ENCODE results near the gene MINDY3. TPM values are rescaled to one million over a fixed set of nuclear protein-coding genes. Genes with fewer than 3 reads are reported as not detected.

MINDY3 gene
- total RNA-seq, 1 experiment from 2014 or later = 14.9 TPM

DNA sequence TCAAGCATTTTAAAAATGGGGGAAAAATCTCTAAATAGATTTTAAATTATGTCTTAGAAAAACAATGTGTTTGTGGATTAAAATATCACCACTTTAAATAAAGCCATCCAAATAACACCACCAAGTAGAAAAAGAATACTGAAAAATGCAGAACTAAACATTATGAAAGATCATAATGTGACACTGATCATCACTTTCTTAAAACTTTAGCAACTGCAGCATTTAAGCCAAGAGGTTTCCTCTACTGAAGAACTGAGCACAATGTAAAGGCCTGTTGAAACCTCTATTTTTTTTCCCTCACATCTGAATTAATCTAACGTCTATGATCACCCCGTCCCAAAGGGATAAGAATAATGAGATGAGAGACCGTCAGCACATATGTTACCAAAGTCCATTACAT is 18.6 kb downstream of the MINDY3 start:
- Histone ChIP-seq H4K20me1 (ENCODE audit: control insufficient read depth, insufficient read depth, insufficient read length) (no peaks in the 10 kb centered on the region), H3K4me1 (ENCODE audit: insufficient read depth, low read length) (no peaks in the 10 kb centered on the region), H4K5ac (ENCODE audit: insufficient read length, low read depth, low read length) (no peak overlapping the region), H2AFZ (ENCODE audit: low read length) (no peak overlapping the region), H3K79me1 (ENCODE audit: insufficient read depth, low read depth, low read length, poor library complexity, severe bottlenecking) (no peaks in the 10 kb centered on the region), H2AK5ac (ENCODE audit: insufficient read length, low read length) (no peak overlapping the region), H2BK12ac (ENCODE audit: insufficient read length, low read depth, low read length) (no peak overlapping the region), H4K8ac (replicated peaks; ENCODE audit: insufficient read length, low read depth, low read length) (no peak overlapping the region), H2BK5ac (ENCODE audit: insufficient read length, low read length) (no peak overlapping the region), H3K4ac (ENCODE audit: low read depth, low read length) (no peak overlapping the region), H3T11ph (ENCODE audit: low read length) (no peak overlapping the region), H3K23me2 (ENCODE audit: insufficient read length, low read depth, low read length, poor library complexity, severe bottlenecking) (no peaks in the 10 kb centered on the region), H3K9me3 (ENCODE audit: control insufficient read depth, low read depth, low read length) (no peaks in the 10 kb centered on the region), H2BK15ac (ENCODE audit: low read depth, low read length) (no peak overlapping the region), H3K14ac (ENCODE audit: insufficient read depth, low read length) (no peak overlapping the region), H3K27me3 (ENCODE audit: insufficient read depth, low read length) (no peaks in the 10 kb centered on the region), H3K56ac (ENCODE audit: insufficient read length, low read depth, low read length) (no peak overlapping the region), H3K18ac (ENCODE audit: insufficient read length, low read depth, low read length) (no peak overlapping the region), H3K23ac (ENCODE audit: insufficient read length, low read depth, low read length) (no peak overlapping the region), H3K27ac (ENCODE audit: insufficient read length, low read depth, low read length) (no peak overlapping the region), H2BK120ac (ENCODE audit: low read depth, low read length, poor library complexity, severe bottlenecking) (no peak overlapping the region), H4K91ac (ENCODE audit: insufficient read length, low read depth, low read length) (no peak overlapping the region), H2BK20ac (ENCODE audit: low read depth, low read length, poor library complexity, severe bottlenecking) (no peak overlapping the region), H3K79me2 (ENCODE audit: insufficient read depth, low read length) (no peaks in the 10 kb centered on the region), H3K4me2 (ENCODE audit: insufficient read depth, insufficient read length, low read length) (no peak overlapping the region), H3K9ac (ENCODE audit: extremely low read depth, insufficient read length, low read length) (no peak overlapping the region)
- TF ChIP-seq, protein P1, sequence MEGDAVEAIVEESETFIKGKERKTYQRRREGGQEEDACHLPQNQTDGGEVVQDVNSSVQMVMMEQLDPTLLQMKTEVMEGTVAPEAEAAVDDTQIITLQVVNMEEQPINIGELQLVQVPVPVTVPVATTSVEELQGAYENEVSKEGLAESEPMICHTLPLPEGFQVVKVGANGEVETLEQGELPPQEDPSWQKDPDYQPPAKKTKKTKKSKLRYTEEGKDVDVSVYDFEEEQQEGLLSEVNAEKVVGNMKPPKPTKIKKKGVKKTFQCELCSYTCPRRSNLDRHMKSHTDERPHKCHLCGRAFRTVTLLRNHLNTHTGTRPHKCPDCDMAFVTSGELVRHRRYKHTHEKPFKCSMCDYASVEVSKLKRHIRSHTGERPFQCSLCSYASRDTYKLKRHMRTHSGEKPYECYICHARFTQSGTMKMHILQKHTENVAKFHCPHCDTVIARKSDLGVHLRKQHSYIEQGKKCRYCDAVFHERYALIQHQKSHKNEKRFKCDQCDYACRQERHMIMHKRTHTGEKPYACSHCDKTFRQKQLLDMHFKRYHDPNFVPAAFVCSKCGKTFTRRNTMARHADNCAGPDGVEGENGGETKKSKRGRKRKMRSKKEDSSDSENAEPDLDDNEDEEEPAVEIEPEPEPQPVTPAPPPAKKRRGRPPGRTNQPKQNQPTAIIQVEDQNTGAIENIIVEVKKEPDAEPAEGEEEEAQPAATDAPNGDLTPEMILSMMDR (conservative IDR thresholded peaks at IDR 0.05) = no peak
- Mint-ChIP-seq H3K36me3 (ENCODE audit: insufficient read depth in 1 of 3, low read depth in 3 of 3) (no peaks in the 10 kb centered on the region), H3K9me3 (no peaks in the 10 kb centered on the region), H3K4me3 (no peak overlapping the region), H3K4me1 (no peaks in the 10 kb centered on the region), H3K27ac (no peak overlapping the region), H3K27me3 (ENCODE audit: low read depth) (no peaks in the 10 kb centered on the region)
- WGBS (ENCODE audit: extremely low coverage, insufficient read length, low lambda C conversion rate) = no CpG with 5 or more reads among the region's 3 CpGs
- DNase-seq = no peak
